Fibroblast of gingiva (primary cell): ENCODE measurements around the gene LPP.

Experiments used
- DNase-seq: peaks from one replicate; pipeline ENCODE4 v3.0.0-alpha.2; 2011; ENCODE audit warnings: low read depth

LPP gene

DNA sequence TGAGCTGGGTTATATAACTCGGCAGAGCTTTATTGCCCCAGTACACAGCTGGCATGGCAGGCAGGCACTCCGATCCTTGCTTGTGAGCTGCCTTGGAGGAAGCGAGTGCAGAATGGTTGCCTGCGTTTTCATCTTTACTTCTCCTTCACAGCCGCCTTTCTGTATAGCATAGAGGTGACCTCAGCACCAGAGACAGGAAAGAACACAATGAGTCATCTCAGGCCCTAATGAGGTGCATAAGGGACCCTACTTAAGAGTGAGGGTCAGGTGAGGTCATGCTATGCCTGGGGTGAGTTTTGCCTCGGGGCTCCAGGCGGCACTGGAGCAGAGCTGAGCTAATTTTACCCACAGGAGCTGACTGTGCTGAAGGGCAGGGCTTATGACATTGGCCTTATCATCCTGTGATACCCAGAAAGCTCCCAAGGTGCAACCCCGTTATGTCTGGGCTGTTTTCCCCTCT lies 43.5 kb downstream of the LPP start:
- DNase-seq: no peak

DNA sequence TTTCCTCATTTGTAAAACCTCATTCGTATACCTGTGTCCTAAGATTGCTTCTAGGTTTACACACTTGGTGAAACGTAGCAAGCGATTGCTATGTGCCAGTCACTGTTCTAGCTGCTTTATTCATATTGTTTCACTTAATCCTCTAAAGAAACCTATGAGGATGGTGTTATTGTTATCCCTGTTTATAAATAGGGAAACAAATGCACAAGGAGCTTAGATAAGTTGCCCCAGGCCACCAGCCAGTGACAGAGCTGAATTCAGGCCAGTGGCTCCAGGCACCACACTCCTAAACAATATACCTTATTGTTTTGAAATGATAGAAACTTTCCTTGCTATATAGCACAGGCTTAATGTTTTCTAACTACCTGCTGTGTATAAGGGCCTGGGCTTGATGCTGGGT lies 44.0 kb downstream of the LPP start:
- no peak for DNase-seq

DNA sequence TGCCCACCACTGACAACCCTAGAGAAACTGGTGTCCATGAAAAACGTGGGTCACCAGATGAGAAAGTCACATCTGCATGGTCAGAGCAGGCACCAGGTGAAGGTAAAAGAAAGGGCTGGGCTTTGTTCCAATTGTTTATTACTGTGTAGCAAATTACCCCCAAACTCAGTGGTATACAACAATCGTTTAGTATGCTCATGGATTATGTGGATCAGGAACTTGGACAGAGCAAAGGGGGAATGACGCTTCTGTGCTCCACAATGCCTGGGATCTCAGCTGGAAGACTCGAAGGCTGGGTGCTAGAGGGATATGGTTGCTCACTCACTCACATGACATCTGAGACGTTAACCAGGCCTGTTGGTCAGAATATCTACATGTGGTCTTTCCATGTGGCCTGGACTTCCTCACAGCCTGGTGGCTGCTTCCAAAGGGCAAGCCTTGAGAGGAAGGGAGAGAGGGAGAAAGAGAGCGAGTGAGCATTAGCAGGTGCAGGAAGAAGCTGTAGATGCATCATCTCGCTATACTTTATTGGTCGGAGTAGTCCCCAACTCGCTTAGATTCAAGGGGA lies 44.9 kb downstream of the LPP start:
- DNase-seq: no peak

DNA sequence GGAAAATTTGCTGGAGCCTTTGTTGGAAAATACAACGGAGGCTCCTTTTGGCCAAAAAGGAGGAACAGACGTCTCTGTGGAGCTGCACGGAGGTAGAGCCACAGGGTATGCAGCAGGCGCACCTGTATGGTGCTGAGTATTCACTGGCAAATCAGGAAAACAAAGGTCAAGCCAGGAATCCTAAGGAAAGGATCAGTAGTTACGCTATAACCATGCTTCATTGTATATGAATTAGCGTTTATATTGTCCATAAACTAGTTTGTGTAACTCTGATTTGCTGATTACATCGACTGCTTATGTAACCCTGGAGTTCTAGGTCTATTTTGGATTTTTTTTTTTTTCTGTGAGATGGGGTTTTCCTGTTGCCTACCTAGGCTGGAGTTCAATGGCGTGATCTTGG lies 45.4 kb downstream of the LPP start:
- no peak for DNase-seq

DNA sequence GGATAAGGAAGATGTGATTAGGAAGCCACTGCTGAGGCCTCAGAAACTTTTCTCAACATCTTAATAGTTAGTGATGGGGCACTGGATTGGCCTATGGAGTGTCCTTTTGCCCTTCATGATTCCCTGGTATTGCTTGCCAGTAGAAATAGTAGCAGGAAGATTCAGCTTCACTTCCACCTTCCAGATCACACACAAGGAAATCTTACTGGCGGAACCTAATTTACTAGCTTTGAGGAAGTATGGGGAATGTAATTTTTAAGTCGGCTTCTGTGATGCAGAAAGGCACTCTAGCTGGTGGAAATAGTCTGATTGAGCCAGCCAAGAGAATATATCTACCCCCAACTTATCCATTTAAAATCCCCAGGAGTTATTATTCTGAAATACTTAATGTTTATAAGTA lies 46.5 kb downstream of the LPP start:
- no peak for DNase-seq

DNA sequence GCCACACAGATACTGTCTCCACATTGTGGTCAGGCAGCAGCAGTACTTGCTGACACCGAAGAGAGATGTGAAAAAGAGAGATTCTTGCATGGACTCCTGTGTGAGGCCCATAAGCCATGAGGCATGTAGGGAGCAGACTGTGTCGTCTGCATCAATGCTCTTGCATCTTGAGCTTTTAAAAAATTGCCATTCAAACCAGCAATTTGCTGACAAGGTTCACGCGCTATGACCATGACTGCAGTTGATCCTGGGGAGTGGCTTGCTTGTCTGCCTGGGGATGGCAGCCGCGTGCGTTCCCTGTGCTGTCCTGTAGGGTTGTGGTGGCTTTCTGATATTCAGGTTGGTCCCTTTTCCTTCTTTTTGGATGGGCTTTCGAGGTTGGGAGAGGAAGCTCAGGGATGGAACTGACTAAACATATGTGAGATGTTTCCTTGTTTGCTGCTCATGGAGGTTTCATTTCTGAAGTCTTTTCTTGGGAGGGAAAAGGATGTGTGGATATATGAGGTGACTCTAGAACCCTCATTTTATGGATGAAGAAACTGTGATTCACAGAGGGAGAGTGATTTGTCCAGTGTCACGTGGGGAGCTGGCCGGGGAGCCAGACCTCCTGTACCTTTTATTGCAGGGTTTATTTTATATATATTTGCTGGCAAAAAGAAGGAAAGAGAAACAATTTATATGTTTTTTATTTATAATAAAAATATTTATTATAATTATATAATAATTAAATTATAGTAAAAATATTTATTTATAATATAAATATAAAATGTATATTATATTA lies 48.6 kb downstream of the LPP start:
- DNase-seq: no peak

DNA sequence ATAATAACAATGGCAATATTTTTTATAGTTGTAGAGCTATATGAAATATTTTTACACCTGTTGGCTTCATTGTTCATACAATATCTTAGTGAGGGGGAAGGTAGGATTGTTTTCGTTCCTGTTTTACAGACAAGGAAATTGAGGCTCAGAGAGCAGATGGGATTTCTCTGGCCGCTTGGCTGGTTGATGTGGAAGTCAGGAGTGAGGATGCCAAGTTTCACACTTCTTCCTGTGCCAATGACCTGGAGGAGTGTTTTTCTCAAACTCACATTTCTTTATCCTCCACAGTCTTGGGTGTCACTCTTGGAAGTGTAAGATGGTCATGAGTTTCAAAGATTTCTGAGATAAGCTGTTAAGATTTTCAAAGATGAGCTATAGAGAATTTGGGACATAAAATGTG lies 50.6 kb downstream of the LPP start:
- DNase-seq: no peak

DNA sequence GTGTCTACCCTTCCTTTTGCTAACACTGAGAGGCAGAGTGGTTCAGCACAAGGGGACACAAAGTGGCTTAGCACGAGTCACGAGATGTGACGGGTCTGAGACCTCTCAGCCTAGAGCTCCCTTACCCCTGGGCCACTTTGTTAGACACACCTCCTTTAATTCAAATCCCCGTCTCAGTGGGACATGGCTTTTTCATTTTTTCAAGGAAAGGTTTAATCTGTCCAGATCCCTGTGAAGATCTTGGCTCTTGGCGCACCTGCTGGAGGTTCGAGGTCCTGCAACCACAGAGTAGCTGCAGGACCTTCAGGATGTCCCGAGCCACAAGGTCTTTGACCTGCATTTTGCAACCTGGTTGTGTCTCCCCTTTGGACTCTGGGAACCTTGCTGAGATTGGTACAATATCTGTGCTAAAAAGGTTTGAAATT lies 52.0 kb downstream of the LPP start:
- DNase-seq: no peak

DNA sequence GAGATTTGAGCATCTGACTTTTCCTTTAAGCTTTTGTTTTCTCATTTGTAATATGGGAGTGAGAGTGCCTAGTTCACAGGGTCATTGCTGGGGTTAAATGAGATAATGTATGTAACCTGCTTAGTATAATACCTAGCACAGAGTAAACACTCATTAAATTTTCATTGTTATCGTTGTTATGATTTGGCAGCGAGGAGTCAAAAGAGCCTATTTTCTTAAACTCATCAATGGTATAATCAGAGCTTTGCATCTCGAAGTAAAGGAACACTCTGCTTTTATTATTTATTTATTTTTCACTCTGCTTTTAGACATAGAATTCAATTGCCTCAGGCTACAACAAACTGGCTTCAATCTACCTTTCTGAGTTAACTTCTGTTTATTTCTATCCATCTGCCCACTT lies 52.8 kb downstream of the LPP start:
- no peak for DNase-seq

DNA sequence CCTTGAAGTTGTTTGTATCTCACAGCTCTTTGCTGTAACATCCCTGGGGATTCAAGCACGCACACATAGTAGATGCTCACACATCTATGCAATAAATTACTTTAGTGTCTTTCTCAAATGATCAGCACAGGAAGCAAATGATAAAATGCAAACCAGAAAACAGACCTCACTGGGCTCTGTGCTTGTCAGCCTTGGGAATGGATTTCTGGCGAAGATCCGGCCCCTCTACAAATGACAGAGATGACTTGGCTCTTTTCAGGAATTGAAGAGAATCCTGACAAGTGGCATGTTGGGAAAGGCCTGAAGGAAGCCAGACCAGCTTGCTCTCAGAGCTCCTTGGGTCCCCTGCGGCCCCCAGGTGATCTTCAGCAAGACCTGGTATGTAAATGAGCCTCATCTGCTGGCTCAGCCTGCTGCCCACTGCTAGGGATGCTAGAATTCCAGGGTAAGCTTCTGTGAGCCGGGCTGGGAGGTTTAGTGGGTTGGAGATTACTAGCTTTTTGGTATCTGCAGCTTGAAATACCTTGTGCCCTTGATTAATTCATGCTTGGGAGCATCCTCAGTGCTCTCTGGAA lies 54.1 kb downstream of the LPP start:
- DNase-seq: no peak

DNA sequence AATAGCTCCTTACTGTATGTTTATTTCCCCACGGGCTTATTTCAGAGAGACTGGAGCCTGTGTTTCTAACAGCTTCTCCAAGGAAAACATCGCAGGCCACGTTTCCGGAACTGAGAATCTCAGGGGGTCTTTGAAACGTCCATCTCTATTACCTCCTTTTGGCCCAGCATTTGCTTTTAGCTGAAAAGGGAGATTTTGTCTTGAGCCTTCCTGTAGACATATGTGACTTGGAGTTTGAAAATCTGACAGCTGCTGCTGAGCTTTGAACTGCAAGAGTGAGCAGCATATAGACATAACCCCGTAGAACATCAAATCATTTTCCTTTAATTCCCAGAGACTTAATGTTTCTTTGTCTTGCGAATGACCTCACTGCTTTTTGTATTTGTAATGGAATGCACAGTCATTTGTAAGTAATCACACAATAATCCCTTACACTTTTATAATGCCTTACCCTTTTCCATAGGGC lies 54.6 kb downstream of the LPP start:
- DNase-seq: no peak

DNA sequence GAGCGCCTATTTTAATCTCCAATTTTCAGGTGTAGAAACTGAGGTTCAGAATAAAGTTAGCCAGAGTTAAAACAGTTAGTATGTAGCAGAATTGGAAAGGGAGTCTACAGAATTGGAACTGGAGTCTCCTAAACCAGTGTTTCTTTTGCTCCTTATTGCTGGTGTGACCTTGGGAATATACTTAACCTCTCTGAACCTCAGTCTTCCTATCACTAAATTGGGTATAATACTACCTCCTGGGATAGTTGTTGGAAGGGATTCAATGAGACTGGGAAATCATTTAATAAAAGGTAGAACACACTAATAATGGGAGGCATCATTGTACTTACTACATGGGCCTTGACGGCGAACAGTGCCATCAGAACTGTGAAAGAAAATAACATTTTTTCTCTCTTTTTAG lies 55.1 kb downstream of the LPP start:
- DNase-seq: no peak

DNA sequence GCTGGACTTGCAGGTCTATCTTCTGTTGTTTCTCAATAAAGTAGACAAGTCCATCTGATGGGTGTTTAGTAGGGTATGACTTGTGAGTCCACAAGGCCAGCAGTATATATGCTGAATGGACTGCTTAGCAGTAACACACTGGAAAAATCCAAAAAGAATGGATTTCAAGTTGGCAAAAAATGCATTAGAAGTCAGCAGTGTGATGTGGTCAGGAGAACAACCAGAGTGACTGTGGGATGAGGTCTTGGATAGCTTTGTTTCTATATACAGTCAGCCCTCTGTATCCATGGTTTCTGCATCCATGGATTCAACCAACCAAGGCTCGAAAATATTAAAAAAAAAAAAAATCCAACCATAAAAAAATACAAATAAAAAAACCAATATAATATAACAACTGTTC lies 55.8 kb downstream of the LPP start:
- DNase-seq: no peak

DNA sequence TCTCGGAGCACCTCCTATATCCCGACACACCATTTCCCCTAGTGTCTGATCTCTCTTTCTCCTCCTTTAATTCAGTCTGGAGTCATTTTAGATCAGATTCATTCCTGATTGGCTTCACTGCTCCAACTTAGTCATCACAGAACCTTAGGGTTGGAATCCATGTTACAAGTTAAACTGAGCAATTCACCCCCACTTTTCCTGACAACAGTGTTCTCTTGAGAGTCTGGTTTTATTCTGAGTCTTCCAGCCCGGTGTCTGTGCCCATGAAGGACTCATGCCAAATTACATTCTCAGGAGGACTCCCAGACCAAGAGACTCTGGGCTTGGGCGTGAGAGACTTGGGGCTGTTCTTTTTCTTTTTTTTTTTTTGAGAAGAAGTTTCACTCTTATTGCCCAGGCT lies 57.5 kb downstream of the LPP start:
- DNase-seq: no peak

DNA sequence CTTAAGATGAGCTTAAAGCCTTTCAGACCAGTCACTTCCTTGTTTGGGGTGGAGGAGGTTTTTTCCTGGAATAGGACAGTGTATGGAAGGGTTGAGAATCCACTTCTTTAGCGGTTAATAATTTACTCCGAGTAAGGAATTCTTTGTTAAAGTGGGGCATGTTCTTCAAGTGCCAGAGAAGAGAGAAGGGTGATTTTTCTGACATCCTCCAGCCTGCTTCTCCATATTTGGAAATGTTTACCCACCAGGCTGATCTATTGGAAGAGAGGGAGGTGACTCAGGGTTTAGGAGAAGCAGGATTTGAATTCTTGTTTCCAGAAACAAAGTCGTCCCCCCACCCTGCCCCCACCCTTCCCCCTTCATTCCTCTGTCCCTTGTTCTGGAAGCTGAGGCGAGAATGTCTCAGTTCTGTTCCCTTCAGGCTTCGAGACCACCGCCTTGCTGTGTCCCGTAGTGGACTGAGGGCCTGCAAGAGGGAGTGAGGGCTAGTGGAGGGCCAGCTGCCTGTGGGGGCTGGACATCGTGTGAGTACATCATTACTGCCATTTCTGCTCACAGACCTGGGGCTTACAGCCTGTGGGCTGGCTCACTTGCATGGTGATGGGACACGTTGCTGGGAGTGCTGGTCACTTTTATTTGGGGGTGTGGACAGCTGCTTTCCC lies 58.5 kb downstream of the LPP start:
- no peak for DNase-seq

DNA sequence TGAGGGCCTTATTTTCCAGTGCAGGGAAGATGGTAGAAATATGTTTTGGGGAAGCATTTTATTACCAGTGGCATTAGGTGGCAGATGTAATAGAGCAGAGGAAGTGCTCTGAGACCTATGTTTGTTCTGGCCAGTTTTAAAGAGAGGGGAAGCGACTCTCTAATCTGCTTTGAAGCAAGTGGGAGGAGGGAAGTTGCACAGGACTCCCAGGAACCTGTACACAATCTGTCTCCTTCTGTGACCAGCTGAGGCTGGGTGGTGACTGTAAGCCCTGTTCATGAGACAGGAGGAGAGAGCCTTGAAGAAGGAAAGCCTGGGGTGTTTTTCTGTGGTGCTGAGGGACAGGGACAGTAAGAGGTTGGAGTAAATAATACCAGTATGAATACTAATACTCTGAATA lies 60.5 kb downstream of the LPP start:
- DNase-seq: no peak

DNA sequence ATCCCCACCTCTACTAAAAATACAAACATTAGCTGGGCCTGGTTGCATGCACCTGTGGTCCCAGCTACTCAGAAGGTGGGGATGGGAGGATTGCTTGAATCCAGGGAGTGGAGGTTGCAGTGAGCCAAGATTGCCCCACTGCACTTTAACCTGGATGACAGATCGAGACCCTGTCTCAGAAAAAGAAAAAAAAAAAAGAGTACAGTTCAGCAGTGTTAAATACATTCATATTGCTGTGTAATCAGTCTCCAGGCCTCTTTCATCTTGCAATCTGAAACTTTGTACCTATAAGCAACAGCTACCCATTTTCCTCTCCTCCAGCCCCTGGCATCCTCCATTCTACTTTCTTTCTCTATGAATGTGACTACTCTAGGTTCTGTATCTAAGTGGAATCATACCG lies 61.2 kb downstream of the LPP start:
- no peak for DNase-seq

DNA sequence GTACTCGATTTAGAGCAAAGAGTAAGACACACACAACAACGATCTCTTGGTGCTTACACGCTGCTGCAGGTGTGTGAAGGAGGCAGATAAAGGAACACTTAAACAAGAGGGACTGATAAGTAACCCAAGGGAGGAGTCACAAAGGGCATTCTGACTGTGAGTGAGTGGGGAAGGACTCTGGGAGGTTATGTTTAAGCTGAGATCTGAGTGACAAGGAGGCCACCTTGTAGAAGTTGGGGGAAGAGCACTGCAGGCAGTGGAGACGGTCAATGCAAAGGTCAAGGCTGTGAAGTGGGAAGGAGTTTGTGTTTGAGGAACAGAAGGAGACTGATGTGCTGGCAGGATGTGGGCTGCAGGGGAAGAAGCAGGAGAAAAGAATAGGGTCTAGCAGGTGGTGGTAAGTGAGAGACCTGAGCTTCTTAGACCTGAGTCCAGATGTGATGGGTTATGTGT lies 63.1 kb downstream of the LPP start:
- DNase-seq: no peak

DNA sequence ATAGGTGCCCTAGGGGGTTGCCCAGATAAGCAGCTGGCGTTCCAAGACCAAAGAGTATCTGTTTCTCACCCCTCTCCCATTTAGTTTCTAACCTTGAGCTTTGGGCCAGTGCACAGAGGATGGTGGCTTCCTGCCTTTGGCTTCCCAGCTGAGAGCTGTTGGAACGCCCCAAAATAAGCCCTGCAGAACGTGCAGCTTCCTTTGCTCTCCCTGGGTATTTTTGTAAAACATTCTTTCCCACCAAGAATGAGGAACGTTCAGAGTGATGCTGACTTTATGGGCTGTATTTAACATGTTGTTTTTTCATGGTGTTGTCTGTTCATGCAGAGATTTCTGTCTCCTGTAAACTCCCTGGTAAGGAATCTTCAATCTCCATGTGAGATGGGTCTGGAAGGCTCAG lies 63.8 kb downstream of the LPP start:
- DNase-seq: no peak

DNA sequence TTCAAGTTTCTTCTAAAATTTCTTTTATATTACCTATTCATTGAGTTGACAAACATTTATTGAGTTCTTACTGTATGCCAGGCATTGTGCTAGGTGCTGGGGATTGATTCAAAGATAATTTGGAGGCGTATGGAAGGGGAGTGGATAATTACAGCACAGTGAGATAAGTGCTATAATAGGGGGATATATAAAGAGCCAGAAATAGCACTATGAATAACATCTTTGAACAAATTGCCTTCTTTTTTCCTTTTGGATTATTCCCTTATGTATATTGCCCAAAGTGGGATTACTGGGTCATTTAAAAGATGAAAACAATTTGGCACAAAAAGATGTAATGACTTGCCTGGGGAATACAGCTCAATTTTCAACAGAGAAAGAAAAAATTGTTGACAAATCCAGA lies 64.6 kb downstream of the LPP start:
- DNase-seq: no peak

DNA sequence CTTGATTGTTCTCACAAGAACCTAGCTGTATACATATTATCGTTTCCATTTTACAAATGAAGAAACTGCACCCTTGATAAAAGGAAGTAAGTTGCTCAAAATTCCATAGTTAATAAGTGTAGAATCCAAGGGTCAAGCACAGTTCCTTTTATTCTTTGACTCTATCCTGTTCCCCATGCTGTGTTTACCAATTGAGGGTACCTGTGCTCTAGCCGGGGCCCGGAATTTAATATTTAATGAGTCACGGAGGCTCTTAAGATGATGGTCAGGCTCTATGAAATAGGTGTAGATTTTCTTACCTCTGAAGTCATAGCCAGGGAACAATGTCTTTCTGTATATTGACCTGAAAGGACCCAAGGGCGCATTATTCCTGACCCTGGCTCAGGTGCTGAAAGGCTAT lies 65.2 kb downstream of the LPP start:
- no peak for DNase-seq

DNA sequence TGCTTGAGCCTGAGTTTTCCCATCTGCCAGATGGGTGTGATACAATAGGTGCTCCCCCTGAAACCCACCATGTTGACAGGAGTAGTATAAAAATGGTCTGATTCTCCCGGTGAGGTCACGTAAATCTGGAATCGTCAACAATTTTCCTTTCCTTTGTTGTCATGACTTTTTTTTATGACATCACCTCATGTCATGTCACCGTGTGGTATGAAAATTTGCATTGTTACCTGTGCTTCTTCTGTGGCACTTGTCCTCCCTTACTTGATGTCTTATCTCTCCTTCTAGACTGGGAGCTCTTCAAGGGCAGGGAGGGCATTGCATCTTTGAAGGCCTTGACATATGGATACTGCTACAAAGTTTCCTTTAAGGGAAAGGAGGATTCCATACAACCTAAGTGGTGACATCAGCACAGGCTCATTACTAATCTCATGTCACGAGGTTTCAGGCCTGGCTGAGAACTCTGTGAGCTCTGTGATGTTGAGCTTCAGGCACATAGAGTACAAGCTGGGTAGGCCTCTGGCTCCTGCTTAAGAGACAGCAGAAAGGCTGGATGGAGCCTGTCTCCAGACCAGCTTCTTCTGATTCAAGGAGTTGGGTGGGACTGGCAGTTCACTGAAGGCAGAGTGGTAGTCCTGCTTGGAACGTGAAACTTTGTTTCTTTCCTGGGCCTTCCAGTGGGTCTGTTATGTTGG lies 66.3 kb downstream of the LPP start:
- DNase-seq: no peak
